B cell (primary cell): ENCODE measurements around the gene PHACTR4.

Source experiments
- CTCF ChIP-seq: fragments of 200-600 bp; IDR thresholded peaks from one replicate; pipeline ENCODE4 v1.8.0; 2022; ENCODE audit warnings: antibody characterized with exemption, mild to moderate bottlenecking
- EZH2 ChIP-seq: IDR thresholded peaks from 2 replicates; pipeline ENCODE4 v1.6.1; 2012; ENCODE audit warnings: borderline replicate concordance, low read depth, mild to moderate bottlenecking, moderate library complexity, low read length; ENCODE audit not compliant: insufficient read depth, poor library complexity, severe bottlenecking

DNA sequence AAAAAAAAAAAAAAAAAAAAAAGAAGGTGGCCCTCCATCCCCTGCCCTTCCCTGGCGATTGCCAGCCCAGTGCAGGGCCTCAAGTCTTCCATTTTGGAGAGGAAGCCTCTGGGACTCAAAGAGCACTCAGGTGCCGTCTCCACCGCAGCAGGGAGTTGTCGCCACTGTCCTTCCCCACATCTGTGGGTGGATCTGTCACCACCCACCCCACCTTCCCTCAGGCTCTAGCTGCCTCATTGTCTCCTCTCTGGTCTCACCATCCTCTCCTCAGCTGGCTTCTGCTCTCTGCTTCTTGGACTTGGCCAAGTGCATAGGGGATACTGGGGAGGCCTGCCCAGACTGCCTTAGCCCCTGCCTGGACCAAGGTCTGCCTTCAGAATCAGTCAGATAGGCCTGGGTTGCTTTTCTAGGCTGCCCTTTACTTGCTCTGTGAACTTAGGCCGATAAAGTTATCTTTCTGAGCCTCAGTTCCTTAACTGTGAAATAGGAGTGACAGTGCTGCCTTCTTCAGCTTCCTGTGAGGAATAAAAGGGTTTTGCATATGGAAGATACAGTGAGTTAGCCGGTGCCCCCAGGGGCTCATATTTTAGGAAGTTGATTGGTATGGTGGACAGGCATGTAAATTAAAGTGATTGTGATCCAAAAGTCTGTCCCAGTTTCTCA is 152.1 kb downstream of the PHACTR4 start:
- TF ChIP-seq EZH2 (no peak), CTCF (no peak)
